NCI-H187 (cell line): Measurements from ENCODE around the gene ZBP1.

ENCODE experiments used
- DNase-seq, 2 experiments: peaks; one replicate each; lab custom pipeline; 2025; lab: John Stamatoyannopoulos, UW

Gene ZBP1

DNA sequence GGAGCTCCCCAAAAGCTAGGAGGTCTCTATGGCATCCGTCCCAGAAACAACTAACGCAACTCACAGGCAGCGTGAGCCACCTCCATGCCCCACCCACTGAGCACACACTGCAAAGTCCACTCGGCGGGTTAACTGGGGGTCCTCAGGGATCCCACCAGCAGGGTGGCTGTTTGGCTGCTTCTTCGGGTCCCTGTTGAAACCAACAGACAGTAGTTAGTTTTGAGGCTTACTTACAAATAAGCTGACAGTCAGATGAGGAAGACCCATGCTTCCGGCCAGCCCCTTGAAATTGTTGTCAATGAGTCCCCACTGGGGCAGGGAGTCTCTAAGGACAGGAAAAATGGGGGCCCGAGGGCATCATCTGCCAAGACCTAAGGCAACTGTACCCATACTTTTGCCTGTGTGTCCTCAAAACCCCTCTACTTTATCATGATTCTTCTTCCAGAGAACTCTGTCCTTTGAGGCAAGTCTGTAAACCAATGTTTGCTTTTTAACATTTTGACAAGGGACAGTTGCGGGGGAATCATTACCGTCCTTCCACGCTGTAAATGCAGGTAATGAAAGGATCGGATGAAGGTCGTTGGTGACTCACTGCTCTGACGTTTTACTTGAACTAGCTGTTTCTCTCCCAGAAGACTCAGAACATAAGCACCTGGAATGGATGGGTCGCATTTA lies 61.5 kb downstream of the ZBP1 start:
- DNase-seq = no peak

DNA sequence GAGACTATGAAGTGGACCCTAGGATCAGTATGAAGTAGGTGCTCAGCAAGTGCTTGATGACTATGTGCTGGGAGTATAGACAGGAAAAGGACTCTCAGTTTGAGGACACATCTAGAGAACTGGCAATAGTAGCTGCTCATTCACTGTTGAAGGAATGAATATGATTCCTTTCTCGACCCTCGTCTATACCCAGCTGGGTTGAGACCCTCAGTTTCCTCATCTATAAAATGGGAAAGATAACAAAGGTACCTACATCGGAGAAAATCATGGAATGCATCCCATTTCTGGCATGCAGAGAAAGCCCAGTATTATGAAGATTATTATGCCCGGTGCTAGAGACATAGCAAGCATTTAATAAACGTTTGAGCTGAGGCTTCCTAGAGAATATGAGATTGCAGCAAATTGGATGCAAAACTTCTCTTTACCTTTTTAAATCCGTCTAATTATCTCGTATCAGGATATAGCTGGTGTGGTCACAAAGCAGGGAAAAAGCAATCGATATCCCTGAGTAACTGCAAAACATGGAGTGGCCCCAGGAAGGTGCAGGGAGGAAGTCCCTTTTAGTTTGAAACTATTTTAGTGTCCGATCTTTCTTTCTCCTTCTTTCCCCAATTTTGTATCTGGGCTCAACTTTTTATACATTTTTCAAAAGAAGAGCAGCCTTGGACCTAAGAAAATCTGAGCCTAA lies 62.2 kb downstream of the ZBP1 start:
- DNase-seq = no peak

DNA sequence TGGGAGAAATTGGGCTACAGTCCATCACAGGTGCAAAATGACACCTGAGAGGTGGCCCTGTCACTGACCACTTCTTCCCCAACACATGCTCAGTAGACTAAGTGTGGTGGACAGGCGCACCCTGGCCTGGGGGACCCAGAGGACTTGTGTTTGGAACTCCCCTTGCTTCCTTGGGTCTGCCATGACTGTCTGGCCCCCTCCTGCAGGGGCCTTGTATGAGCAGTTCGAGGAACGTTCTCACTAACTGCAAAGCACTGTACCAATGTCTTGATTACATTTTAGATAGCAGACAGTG lies 63.3 kb downstream of the ZBP1 start:
- no peak for DNase-seq

GRCh38 chr20:57555457-57556184 lies 64.6 kb downstream of the ZBP1 start:
- DNase-seq = no peak
